Right lobe of liver (tissue), 4 donors: Measurements from ENCODE around the gene SHMT2.
A peak's percentile ranks its signal among the peaks of the same experiment; 100 is the strongest.

ENCODE experiments used
- POLR2A ChIP-seq: fragments of 450-650 bp; IDR thresholded peaks from one replicate; pipeline ENCODE4 v1.6.1; 2017; ENCODE audit warnings: antibody characterized with exemption, mild to moderate bottlenecking
- TF ChIP-seq, protein P1 (sequence below), 4 donors: fragments of 200-600 bp in 3 of 4; fragments of 450-650 bp in 1 of 4; IDR thresholded peaks; one replicate each; pipeline versions ENCODE4 v1.5.1 to v1.8.0; 2016 to 2022; ENCODE audit warnings: antibody characterized with exemption in 4 of 4, mild to moderate bottlenecking in 2 of 4
- donor health status: DM: no; HTN: no; CAD: no.
- donor health status: DM: no; HTN: no; CAD: no.
- donor health status: DM: no; HTN: yes; CAD: no.

DNA sequence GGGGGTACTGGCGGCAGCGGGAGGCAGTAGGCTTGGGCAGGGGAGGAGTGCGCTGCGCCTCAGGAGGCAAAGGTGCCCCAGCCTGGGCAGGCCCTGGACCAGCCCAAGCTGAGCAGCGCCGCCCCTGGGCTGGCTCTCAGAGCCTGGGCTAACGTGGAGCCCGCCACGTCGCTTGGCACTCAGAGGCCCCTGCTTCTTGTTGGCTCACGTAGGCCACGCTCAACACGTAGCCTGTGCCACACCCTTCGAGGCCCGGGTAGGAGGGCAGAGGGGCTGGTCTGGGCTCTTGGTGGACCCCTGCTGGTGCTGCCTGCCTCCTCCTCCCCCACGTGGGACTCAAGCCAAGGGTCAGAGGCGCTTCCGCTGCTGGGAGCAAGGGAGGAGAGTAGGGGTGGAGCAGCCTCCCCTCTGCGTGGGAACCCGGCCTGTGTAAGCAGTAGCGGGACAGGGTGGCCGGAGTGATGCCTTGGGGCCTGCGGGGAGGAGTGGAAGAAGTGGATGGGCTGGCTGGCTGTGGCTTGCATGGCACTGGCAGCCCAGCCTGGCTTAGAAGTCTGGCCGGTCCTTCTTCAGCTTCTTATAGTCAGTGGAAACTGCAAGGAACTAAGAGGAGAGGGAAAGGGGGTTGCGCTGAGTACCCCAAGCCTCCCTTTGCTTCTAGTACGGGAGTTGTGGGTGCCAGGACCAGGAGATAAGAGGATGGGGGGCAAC is 5.7 kb downstream of the SHMT2 start:
- TF ChIP-seq, protein P1, sequence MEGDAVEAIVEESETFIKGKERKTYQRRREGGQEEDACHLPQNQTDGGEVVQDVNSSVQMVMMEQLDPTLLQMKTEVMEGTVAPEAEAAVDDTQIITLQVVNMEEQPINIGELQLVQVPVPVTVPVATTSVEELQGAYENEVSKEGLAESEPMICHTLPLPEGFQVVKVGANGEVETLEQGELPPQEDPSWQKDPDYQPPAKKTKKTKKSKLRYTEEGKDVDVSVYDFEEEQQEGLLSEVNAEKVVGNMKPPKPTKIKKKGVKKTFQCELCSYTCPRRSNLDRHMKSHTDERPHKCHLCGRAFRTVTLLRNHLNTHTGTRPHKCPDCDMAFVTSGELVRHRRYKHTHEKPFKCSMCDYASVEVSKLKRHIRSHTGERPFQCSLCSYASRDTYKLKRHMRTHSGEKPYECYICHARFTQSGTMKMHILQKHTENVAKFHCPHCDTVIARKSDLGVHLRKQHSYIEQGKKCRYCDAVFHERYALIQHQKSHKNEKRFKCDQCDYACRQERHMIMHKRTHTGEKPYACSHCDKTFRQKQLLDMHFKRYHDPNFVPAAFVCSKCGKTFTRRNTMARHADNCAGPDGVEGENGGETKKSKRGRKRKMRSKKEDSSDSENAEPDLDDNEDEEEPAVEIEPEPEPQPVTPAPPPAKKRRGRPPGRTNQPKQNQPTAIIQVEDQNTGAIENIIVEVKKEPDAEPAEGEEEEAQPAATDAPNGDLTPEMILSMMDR (IDR thresholded peaks at IDR 0.05), result peak; percentile 5 to 33 (median 18)
- TF ChIP-seq POLR2A, result peak; percentile 58
